ENCODE measurements around the gene ACSF3.
"Not testable (repeated sequence)": the region's sequence is repeated elsewhere in the genome, so short reads cannot be mapped to it uniquely, and the experiment has no call there.

ACSF3 gene

GRCh38 chr16:89089120-89089519 lies 4.5 kb upstream of the ACSF3 start:
- DNase-seq (ENCODE audit: low read depth): no peak
- TF ChIP-seq, protein P1, sequence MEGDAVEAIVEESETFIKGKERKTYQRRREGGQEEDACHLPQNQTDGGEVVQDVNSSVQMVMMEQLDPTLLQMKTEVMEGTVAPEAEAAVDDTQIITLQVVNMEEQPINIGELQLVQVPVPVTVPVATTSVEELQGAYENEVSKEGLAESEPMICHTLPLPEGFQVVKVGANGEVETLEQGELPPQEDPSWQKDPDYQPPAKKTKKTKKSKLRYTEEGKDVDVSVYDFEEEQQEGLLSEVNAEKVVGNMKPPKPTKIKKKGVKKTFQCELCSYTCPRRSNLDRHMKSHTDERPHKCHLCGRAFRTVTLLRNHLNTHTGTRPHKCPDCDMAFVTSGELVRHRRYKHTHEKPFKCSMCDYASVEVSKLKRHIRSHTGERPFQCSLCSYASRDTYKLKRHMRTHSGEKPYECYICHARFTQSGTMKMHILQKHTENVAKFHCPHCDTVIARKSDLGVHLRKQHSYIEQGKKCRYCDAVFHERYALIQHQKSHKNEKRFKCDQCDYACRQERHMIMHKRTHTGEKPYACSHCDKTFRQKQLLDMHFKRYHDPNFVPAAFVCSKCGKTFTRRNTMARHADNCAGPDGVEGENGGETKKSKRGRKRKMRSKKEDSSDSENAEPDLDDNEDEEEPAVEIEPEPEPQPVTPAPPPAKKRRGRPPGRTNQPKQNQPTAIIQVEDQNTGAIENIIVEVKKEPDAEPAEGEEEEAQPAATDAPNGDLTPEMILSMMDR (IDR thresholded peaks at IDR 0.05; ENCODE audit: insufficient read depth, low read depth, low read length, missing control alignments): no peak
- no peak overlapping the region for H3K4me3 ChIP-seq (ENCODE audit: low read length)

- TF ChIP-seq, protein P1 (IDR thresholded peaks at IDR 0.05; ENCODE audit: insufficient read depth, low read depth, low read length, missing control alignments): no peak
- DNase-seq (ENCODE audit: low read depth): no peak
- no peak overlapping the region for H3K4me3 ChIP-seq (ENCODE audit: low read length)
These were observed 3.4 kb upstream of the ACSF3 start for GRCh38 chr16:89090182-89090630.

GRCh38 chr16:89090669-89091426 lies 2.8 kb upstream of the ACSF3 start:
- DNase-seq (ENCODE audit: low read depth): no peak

GRCh38 chr16:89092013-89092412 lies 1.6 kb upstream of the ACSF3 start:
- TF ChIP-seq, protein P1 (IDR thresholded peaks at IDR 0.05; ENCODE audit: insufficient read depth, low read depth, low read length, missing control alignments): no peak
- no peak for DNase-seq (ENCODE audit: low read depth)
- no peak overlapping the region for H3K4me3 ChIP-seq (ENCODE audit: low read length)

More at GRCh38 chr16:89090669-89091426, 2.8 kb upstream of the ACSF3 start:
- TF ChIP-seq, protein P1 (IDR thresholded peaks at IDR 0.05; ENCODE audit: insufficient read depth, low read depth, low read length, missing control alignments): no peak
- no peak overlapping the region for H3K4me3 ChIP-seq (ENCODE audit: low read length)

- DNase-seq (ENCODE audit: low read depth): not testable (repeated sequence)
- peak overlapping the region; percentile 69 for H3K4me3 ChIP-seq (ENCODE audit: low read length)
These were observed 425 bp upstream of the ACSF3 start for GRCh38 chr16:89093252-89093601.

DNA sequence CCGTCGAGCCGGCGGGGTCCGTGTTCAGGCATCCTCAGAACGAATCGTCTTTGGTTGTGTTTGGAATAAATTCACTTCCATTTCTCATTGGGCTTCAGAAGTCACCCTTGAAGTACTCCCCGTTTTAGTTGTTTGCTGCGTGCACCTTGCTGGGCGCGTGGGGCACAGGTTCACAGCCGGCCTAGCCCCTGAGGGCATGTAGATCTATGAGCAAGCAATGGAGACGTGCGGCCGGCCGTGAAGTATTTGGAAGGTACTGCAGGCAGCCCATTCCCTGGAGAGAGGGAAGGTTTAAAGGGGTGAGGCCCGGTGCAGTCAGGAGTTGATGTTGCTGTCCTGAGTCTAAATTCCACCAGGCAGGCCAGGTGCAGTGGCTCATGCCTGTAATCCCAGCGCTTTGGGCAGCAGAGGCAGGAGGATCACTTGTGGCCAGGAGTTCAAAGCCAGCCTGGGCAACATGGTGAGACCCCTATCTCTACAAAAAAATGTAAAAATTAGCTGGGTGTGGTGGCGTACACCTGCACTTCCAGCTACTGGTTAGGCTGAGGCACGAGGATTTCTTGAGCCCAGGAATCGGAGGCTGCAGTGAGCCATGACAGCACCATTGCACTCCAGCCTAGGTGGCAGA lies 714 bp downstream of the ACSF3 start:
- DNase-seq (ENCODE audit: low read depth): peak; percentile 56
- peak overlapping the region; percentile 69 for H3K4me3 ChIP-seq (ENCODE audit: low read length)
- TF ChIP-seq, protein P1 (IDR thresholded peaks at IDR 0.05; ENCODE audit: insufficient read depth, low read depth, low read length, missing control alignments): no peak

DNA sequence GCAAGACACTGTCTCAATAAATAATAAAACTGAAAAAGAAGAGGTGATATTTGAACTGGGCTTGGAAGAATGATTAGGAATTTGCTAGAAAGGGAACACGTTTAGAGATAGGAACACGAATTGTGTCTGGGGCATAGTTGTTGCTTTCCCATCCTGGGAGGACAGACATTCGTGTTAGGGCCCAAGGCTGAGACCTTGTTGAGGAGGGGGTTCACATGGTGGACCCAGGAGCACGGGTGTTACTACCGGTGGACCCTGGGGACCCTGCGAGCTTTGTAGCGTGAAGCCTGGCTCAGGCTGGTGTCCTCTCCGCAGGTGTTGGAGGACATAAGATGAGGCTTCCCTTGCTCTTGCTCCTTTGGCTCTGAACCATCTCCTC lies 1.2 kb downstream of the ACSF3 start:
- H3K4me3 ChIP-seq (ENCODE audit: low read length): peak overlapping the region; percentile 69
- DNase-seq (ENCODE audit: low read depth): no peak
- TF ChIP-seq, protein P1 (IDR thresholded peaks at IDR 0.05; ENCODE audit: insufficient read depth, low read depth, low read length, missing control alignments): no peak

Measured in epithelial cell of esophagus (primary cell).